ENCODE results near the gene MIX23. TPM values are rescaled to one million over a fixed set of nuclear protein-coding genes. Genes with fewer than 3 reads are reported as not detected.

The MIX23 gene
- total and polyA plus RNA-seq, 11 donors = 15.1 to 73.8 (median 28.5) TPM

- Histone ChIP-seq H3K27me3 (peaks cover 0 to 9% (median 0%) of the 10 kb centered on the region in 9 donors), H3K9me3 (no peaks in the 10 kb centered on the region), H3K4me1 (peaks cover 0 to 9% (median 0%) of the 10 kb centered on the region in 12 donors), H3K4me3 (no peak overlapping the region), H3K27ac (no peak overlapping the region), H3K36me3 (no peaks in the 10 kb centered on the region)
- whole genome bisulfite sequencing, 4 donors = 25 to 40% (median 32%) methylated on average over 1 of the region's 1 CpG
- ATAC-seq (no peak), DNase-seq (no peak)
- intact Hi-C loops (cut with DNase I) = no loop called here
- TF ChIP-seq CTCF (IDR thresholded peaks at IDR 0.05) (no peak), POLR2A (IDR thresholded peaks at IDR 0.05) (no peak)
Observed at GRCh38 chr3:122310361-122310760, 72.7 kb downstream of the MIX23 start.

Other genes with a start within 250 kb of the MIX23 start
- gene CASR, start 199.6 kb downstream of the MIX23 start, total RNA-seq = under 1 TPM in 1 of 9 donors, not detected in 8; 0.02 TPM
- gene CASR, start 199.6 kb downstream of the MIX23 start, polyA plus RNA-seq = not detected
- 1 to 10 TPM in 3 of 9 donors, under 1 TPM in 5, not detected in 1; 0.33 to 8.9 (median 0.86) TPM for gene CSTA, start 58.0 kb downstream of the MIX23 start, total RNA-seq
- gene CSTA, start 58.0 kb downstream of the MIX23 start, polyA plus RNA-seq = 1 to 10 TPM in 1 of 2 donors, under 1 TPM in 1; 0.95 to 3.0 TPM
- 100 to 1,000 TPM in 6 of 9 donors, 10 to 100 TPM in 3; 46.7 to 135 (median 108) TPM for gene FAM162A, start 951 bp upstream of the MIX23 start, total RNA-seq
- 100 to 1,000 TPM; 109 to 269 TPM for gene FAM162A, start 951 bp upstream of the MIX23 start, polyA plus RNA-seq
- 1 to 10 TPM; 1.8 to 4.9 (median 2.9) TPM for gene WDR5B, start 32.8 kb upstream of the MIX23 start, total RNA-seq
- 1 to 10 TPM; 1.3 to 2.0 TPM for gene WDR5B, start 32.8 kb upstream of the MIX23 start, polyA plus RNA-seq
- gene KPNA1, start 131.7 kb upstream of the MIX23 start, total RNA-seq = 100 to 1,000 TPM in 3 of 9 donors, 10 to 100 TPM in 6; 34.1 to 127 (median 72.6) TPM
- gene KPNA1, start 131.7 kb upstream of the MIX23 start, polyA plus RNA-seq = 10 to 100 TPM; 13.5 to 28.1 TPM
- gene PARP9, start 181.1 kb upstream of the MIX23 start, total RNA-seq = 10 to 100 TPM in 8 of 9 donors, 1 to 10 TPM in 1; 8.5 to 73.0 (median 15.1) TPM
- 1 to 10 TPM; 8.2 to 8.8 TPM for gene PARP9, start 181.1 kb upstream of the MIX23 start, polyA plus RNA-seq
- 10 to 100 TPM; 10.2 to 78.2 (median 13.4) TPM for gene DTX3L, start 181.1 kb upstream of the MIX23 start, total RNA-seq
- gene DTX3L, start 181.1 kb upstream of the MIX23 start, polyA plus RNA-seq = 1 to 10 TPM; 4.8 to 5.7 TPM
- 1 to 10 TPM in 3 of 9 donors, under 1 TPM in 6; 0.23 to 2.9 (median 0.67) TPM for gene PARP15, start 194.4 kb upstream of the MIX23 start, total RNA-seq
- 1 to 10 TPM in 1 of 2 donors, under 1 TPM in 1; 0.21 to 1.1 TPM for gene PARP15, start 194.4 kb upstream of the MIX23 start, polyA plus RNA-seq